Panc1 (cell line): Measurements from ENCODE around the gene FAM163A. TPM values are rescaled to one million over a fixed set of nuclear protein-coding genes. Genes with fewer than 3 reads are reported as not detected.

Source experiments
- ATAC-seq: fragments of 200-7000 bp; cut with Tn5 transposase; 2 replicates; pipeline ENCODE4 v1.9.1; 2020; ENCODE audit warnings: mild to moderate bottlenecking, moderate library complexity
- BruUV-seq: library from RNA; stranded (reverse); fragments of 400-500 nt; replicated peaks from 2 replicates; lab custom pipeline; 2021; lab: Mats Ljungman, UMichigan
- CTCF ChIA-PET: fragments of 300-600 bp; sonication (Branson Sonifier 250); formaldehyde crosslinking; loops from one replicate; lab custom pipeline; 2022; ENCODE audit warnings: antibody characterized with exemption; lab: Charles Lee
- POLR2A ChIA-PET: fragments of 300-600 bp; sonication (Branson Sonifier 250); formaldehyde crosslinking; loops from one replicate; lab custom pipeline; 2022; ENCODE audit warnings: antibody characterized with exemption; lab: Charles Lee
- DNase-seq: peaks from one replicate; pipeline ENCODE4 v3.0.0-alpha.2; 2010; ENCODE audit warnings: low read depth, low spot score
- H3K27ac ChIP-seq: 2 replicates; pipeline ENCODE4 v1.5.1; 2011; ENCODE audit warnings: mild to moderate bottlenecking, low read length, inconsistent platforms
- H3K27me3 ChIP-seq: fragments of 200-500 bp; sonication (Bioruptor generic); 2 replicates; pipeline ENCODE4 v1.6.0; 2014; ENCODE audit warnings: low read length, inconsistent platforms; ENCODE audit not compliant: control insufficient read depth, insufficient read depth
- H3K36me3 ChIP-seq: fragments of 200-500 bp; sonication (Bioruptor generic); 2 replicates; pipeline ENCODE4 v1.5.1; 2014; ENCODE audit warnings: inconsistent platforms, mild to moderate bottlenecking, low read length, moderate library complexity; ENCODE audit not compliant: control insufficient read depth, insufficient read depth
- H3K4me1 ChIP-seq: 2 replicates; pipeline ENCODE4 v1.5.1; 2011; ENCODE audit warnings: inconsistent platforms, mild to moderate bottlenecking, low read length, moderate library complexity; ENCODE audit not compliant: control insufficient read depth, insufficient read depth
- H3K4me3 ChIP-seq, 2 experiments: 2 replicates each; pipeline ENCODE4 v1.5.1; 2011 to 2012; ENCODE audit warnings: low read depth in 2 of 2, low read length in 2 of 2, mild to moderate bottlenecking in 2 of 2, inconsistent platforms in 1 of 2, moderate library complexity in 1 of 2
- H3K9me3 ChIP-seq: fragments of 200-500 bp; sonication (Bioruptor generic); 2 replicates; pipeline ENCODE4 v1.5.1; 2014; ENCODE audit warnings: low read depth, mild to moderate bottlenecking, inconsistent platforms, low read length, moderate library complexity; ENCODE audit not compliant: control insufficient read depth, insufficient read depth
- CTCF ChIP-seq: fragments of 450-650 bp; IDR thresholded peaks from 2 replicates; pipeline ENCODE4 v1.5.1; 2017; ENCODE audit warnings: mild to moderate bottlenecking
- POLR2AphosphoS5 ChIP-seq: IDR thresholded peaks from 2 replicates; pipeline ENCODE4 v1.6.1; 2012; ENCODE audit warnings: mild to moderate bottlenecking, low read depth, low read length, moderate library complexity
- REST ChIP-seq, 2 experiments: IDR thresholded peaks; 2 replicates each; pipeline ENCODE4 v1.6.1; 2011 to 2012; ENCODE audit warnings: low read depth in 2 of 2, control low read depth in 1 of 2, low read length in 1 of 2, mild to moderate bottlenecking in 1 of 2, moderate library complexity in 1 of 2; ENCODE audit not compliant: insufficient read depth in 1 of 2
- SIN3A ChIP-seq: IDR thresholded peaks from 2 replicates; pipeline ENCODE4 v1.6.1; 2012; ENCODE audit warnings: low read depth, mild to moderate bottlenecking, low read length, moderate library complexity, borderline replicate concordance; ENCODE audit not compliant: insufficient read depth
- TCF7L2 ChIP-seq: IDR thresholded peaks from 2 replicates; pipeline ENCODE4 v1.6.1; 2011; ENCODE audit warnings: mild to moderate bottlenecking, low read depth, low read length, inconsistent platforms
- in situ Hi-C: cut with HindIII; loops from 2 replicates; pipeline ENCODE4 v1.10.0; 2016; ENCODE audit warnings: low sequenced_read_pairs, low pct_unique_long_range_greater_than_20kb
- intact Hi-C: fragments of 100-400 bp; cut with micrococcal nuclease; formaldehyde crosslinking; loops from one replicate; pipeline ENCODE4 v1.10.0; 2022; ENCODE audit not compliant: unreplicated experiment
- total RNA-seq: library from RNA; stranded (reverse); gene quantifications from one replicate; pipeline ENCODE4 v1.2.1, GENCODE V29; 2021; ENCODE audit not compliant: unreplicated experiment

The FAM163A gene
- total RNA-seq, 1 experiment from 2014 or later = not detected

GRCh38 chr1:179707406-179707805, 35.7 kb upstream of the FAM163A start:
- in situ Hi-C loops (no loop called here), intact Hi-C loops (no loop called here)
- no peaks in the 10 kb centered on the region for H3K4me1 ChIP-seq
- ChIA-PET POLR2A (no interaction called here), CTCF (interaction anchor here (0.8 to 4.5 kb wide), 2 partner anchors 102 to 107 kb away, joined by 3 to 73 read pairs; no protein-coding TSS in a partner anchor)
- no TSS peak for BruUV-seq
- TF ChIP-seq CTCF = no peak
- TF ChIP-seq POLR2AphosphoS5 = no peak
- TF ChIP-seq SIN3A = no peak
- no peak for TF ChIP-seq REST (IDR thresholded peaks at IDR 0.05; ENCODE audit: insufficient read depth in 1 of 2, low read depth in 2 of 2, low read length in 1 of 2)
- no peak for TF ChIP-seq TCF7L2
- DNase-seq (no peak), ATAC-seq (no peak)
- H3K27ac ChIP-seq = no peak overlapping the region
- H3K36me3 ChIP-seq = no peaks in the 10 kb centered on the region
- peaks cover 12% of the 10 kb centered on the region; the same call in 1 of the 2 replicates for H3K27me3 ChIP-seq
- no peaks in the 10 kb centered on the region for H3K9me3 ChIP-seq
- no peak overlapping the region for H3K4me3 ChIP-seq

GRCh38 chr1:179708434-179709195, 34.5 kb upstream of the FAM163A start:
- TF ChIP-seq TCF7L2 (no peak), REST (IDR thresholded peaks at IDR 0.05; ENCODE audit: insufficient read depth in 1 of 2, low read depth in 2 of 2, low read length in 1 of 2) (no peak), SIN3A (no peak), CTCF (no peak), POLR2AphosphoS5 (no peak)
- no peaks in the 10 kb centered on the region for H3K36me3 ChIP-seq
- in situ Hi-C loops (no loop called here), intact Hi-C loops (no loop called here)
- no peak for ATAC-seq
- ChIA-PET CTCF (interaction anchor here (0.7 to 4.5 kb wide), 2 partner anchors 101 to 105 kb away, joined by 3 to 73 read pairs; no protein-coding TSS in a partner anchor), POLR2A (no interaction called here)
- H3K27me3 ChIP-seq = peaks cover 10% of the 10 kb centered on the region; the same call in 1 of the 2 replicates
- H3K4me3 ChIP-seq = no peak overlapping the region
- H3K4me1 ChIP-seq = no peaks in the 10 kb centered on the region
- no peak overlapping the region for H3K27ac ChIP-seq
- no TSS peak for BruUV-seq
- no peaks in the 10 kb centered on the region for H3K9me3 ChIP-seq
- DNase-seq = no peak
